Activated CD4-positive, CD25-positive, alpha-beta regulatory T cell (primary cell): ENCODE results near the gene SARDH.
"Not testable (repeated sequence)": the region's sequence is repeated elsewhere in the genome, so short reads cannot be mapped to it uniquely, and the experiment has no call there.

ENCODE experiments used
- DNase-seq, 4 experiments: peaks; one replicate each; lab custom pipeline; 2025; lab: John Stamatoyannopoulos, UW

SARDH gene

DNA sequence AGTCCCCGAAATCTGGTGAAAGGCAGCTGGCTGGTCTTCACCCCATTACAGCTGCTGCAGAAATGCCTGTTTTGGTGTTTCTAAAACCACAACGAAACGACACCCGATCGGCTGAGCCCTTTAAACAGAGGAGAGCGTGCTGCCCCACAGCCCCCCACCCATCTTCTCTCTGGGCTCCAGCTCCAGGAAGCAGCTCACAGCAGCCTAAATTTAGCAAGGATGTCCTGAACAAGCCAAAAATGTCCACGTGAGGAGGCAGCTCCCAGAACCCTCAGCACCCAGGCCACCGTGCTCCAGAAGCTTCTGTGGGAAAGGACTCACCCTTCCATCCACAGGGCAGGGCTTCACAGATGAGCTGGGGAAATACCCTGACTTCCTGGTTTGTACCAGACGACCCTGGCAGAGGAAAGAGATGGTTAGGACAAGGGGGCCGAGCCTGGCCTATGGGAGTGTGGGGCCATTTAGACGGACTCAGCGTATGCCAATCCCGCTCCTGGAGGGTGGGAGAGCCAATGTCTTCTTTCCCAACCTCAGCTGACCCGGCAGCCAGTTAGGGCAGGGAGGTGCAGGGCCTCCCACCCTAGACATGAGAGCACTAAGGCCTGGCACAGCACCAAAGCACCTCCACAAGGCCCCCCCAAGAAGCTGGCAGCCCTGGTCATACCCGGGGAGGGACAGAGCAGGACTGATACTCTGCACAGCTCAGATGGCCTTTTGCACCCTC, 39.1 kb upstream of the SARDH start:
- DNase-seq, result no peak

DNA sequence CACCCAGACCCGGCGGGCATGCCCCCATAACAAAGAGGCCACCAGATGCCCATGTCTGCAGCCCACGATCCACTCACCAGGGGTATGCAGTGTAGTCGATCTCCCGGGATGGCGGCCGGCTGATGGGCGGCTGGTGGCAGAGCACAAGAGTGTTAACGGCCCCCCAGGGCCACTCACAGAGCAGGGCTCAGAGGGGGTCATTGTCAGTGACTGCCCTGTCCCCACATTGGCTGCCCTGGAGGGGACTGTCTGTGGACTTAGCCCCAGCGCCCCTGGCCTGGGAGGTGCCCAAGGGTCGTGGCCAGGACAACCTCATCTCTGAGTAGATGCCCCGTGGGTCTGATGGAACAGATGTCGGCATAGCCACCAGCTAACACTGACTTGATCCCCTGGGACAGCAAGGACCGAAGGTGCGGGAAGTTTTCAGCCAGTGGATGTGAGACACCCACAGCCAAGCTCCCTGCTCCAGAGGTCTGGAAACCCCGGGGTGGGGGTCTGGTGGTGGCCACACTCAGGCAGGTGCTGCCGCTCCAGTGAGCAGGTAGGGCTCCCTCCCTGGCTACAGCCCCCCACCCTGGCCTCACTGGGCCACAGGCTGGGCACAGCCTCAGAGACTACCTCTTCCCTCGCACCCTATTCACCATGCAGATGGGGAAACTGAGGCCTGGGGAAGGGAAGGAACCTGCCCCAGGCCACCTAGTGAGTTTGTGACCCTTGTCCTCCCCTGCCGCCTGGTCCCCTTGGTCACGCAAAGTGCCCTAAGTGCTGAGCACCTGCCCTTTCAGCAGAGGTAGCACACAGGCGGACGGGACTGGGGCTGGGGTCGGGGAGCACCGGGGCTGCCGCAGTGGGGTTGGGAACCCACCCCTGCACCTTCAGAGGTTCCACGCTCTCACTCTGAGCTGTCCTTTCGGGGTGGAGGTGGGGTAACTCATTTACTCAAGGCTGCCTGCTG, 38.1 kb upstream of the SARDH start:
- no peak for DNase-seq

DNA sequence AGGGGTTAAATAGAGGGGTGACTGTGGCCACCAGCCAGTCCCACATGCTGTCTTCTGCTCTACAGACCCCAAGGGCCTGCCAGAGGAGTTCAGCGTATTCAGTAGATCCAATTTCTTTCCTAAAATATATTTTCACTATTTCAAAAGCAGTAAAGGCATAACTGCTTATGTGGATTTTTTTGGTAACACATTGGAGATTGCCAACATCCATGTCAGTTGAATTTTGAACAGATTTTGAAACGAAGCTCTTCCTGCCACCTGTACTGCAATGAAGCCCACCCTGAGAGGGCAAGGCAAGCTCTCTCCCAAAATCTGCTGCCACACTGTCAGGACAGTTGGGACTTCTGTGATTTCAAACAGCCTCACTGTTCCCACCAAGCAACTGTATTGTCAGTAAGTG, 37.1 kb upstream of the SARDH start:
- no peak for DNase-seq

DNA sequence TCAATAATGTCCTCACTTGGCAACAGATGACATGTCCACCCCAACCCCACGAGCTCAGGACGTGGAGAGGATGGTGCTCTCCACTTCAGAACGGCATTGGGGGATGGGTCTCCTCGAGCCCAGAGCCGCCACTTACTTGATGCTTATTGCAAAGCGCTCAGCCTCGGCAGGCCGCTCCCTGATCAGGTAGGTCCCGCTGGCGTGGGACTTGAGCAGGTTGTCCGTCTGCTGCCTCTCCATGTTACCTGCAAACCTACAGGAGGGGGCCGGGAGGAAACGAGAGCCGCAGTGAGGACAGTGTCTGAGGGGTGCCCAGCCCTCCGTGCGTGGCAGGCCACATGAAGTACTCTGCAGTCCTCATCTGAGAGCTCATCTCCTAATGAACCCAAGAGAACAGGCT, 36.6 kb upstream of the SARDH start:
- no peak for DNase-seq

DNA sequence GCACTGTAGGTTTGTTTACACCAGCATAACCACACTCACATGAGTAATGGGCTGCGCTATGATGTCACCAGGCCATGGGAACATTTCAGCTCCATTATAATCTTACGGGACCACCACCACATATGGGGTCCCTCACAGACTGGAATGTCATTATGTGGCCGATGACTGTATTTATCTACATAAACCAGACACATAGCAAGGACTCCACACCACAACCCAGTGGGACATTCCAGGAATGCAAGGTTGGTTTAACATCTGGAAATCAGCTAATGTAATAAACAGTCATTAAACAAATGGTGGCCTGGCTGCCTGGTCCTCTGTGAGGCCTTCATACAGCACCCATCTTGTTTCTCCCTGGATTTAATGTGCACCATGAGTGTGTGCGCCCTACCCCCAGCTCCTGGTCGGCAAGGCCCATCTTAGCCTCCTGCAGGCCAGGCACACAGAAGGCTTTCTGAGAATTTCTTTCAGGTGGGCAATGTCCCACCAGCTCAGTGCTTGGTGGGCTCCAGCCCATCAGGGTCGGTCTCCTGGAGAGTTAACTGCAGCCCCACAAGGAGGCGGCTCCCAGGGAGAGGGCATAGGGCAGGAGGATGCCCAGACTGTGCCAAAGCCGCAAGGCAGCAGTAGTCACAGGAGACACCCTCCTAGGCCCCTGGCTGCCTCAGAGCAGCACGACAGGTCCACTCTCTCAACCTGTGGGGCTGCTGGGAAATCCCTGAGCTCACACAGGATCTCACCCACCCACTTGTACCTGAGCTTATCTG, 35.9 kb upstream of the SARDH start:
- no peak for DNase-seq

DNA sequence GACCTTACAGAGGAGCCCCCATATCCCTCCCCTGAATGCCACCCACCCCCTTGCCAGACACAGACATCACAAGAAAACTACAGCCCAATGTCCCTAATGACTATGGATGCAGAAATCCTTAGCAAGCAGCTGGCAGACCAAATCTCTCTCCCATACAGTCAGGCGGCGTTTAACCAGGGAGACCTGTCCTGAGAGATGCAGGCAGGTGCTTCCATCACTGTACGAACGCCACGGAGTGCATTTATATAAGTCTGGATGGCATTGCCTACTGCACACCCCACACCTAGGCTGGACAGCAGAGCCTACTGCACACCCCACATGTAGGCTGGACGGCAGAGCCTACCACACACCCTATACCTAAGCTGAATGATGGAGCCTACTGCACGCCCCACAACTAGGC, 34.4 kb upstream of the SARDH start:
- DNase-seq, result no peak

DNA sequence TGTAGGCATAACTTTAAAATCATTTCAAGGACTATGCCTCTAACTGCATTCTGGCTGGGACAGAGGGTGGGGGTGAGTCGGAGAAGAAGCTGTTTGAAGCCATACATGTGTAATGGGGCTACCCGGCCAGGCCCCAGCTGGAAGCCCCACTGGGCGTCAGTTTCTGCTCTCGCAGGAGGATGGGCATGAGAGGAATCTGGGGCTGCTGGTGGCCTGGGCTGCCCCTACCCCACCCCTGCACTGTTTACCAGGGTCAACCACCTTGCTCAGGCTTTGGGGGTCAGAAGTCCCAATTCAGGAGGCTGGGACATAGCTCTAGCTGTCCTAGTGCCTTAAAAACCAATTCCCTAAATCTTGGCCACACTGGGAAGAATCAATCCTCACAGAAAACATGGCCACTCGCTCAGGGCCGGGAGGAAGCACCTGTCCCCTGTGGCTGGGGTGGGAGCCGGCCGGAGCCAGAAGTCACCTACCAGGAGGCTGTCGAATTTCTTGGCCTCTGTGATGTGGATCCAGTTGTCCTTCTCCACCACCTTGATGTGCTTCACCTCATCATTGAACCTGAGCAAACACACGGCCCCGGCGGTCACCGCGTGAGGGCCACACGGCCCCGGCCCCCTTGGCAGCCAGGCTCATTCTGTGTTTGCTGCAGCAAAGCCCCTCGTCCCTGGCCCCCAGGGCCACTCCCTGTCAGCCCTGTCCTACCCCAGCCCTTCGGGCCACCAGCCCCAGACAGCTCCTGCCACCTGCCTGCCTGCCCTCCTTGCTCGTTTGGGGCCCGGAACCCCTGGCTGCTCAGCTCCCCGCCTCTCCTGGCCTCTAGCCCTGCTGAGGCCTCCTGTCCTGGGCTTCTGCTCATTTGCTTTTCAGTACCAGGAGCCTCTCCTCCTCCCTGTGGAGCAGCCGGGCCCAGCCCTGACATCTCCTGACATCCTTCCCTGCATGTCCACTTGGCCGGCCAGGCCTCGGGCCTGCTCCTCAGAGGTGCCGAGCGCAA, 33.6 kb upstream of the SARDH start:
- DNase-seq, result no peak

DNA sequence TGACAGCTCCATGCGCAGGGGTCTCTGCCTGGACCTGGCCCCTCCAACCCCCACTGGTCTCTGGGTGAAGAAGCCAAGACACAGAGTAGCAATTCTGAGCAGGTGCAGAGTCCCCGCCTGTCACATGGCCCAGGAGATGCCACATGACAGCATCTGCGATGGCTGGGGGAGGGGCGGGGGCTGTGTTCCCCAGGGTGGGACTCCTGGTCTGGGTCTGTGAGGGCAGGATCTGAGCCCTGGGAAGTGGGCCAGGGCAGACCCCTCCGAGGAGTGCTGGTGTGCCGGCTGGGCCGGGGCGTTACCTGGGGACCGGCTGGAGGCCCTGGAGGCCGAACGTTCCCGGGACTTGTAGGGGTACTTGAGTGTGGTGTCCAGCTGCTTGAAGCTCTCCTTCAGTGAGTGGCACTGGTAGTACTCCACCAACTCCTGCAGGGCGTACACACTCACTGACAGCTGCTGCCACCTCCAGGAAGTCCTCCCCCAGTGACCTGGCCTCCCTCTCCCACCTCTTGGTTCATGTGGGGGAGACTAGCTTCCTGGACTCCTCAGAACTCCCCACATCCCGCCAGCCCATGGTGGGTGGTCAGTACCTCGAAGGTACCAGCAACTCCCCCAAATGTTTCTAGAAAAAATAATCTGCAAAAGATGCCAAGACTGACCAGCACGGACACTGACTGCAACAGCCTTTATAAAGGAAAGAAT, 32.1 kb upstream of the SARDH start:
- DNase-seq, result no peak

DNA sequence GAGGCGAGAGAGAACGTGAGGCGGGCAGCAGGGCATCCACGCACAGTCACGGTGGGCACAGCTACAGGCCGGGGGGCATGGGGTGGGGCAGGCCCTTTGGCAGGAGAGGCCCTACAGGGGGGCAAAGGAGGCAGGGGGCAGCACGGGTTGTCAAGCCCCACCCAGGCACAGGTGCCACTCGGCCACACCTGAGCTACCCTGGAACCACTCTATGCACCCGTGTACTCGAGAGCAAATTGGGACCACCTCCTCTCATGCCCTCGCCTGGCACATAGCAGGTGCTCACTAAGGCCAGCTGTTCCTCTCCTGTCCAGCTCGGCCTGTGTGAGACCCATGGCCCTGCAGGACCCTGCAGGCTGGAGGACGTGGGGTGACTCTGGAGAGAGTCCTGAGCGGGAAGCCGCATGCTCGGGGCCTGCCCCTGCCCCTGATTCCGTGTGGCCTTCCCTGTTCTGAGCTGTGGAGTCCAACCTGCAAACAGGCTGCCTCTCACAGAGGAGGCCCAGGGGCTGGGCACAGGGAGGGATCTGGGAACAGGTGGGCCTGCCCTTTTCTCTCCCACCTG, 31.4 kb upstream of the SARDH start:
- DNase-seq, result no peak

DNA sequence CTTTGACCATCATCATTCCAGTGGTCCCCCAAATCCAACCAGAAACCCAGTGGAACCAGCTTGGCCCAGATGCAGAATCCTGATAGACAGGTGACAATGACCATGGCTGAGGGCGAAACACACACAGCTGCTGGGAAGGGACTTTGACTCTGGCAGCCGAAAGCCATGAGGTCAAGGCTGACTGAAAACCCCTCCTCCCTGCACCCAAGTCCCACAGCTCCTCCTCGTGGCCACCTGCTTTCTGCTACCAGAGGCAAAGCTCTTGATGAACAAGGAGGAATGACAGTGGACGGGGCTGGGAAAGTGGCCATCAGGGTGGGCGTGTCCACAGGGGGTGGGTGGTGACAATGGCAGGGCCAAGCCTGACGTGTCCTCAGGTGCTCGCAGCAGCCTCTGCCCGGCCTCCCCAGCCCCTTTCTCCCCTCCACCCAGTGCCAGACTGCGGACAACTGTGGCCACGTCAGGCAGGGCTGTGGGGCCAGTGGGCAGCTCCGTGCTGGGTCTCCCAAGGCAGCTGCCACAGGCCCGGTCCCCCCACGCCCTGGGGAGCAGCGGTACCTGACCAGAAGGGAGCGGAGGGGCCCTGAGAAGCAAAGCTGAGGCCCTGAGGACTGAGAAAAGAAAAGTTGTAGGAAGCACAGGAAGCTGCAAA, 30.8 kb upstream of the SARDH start:
- DNase-seq, result no peak

DNA sequence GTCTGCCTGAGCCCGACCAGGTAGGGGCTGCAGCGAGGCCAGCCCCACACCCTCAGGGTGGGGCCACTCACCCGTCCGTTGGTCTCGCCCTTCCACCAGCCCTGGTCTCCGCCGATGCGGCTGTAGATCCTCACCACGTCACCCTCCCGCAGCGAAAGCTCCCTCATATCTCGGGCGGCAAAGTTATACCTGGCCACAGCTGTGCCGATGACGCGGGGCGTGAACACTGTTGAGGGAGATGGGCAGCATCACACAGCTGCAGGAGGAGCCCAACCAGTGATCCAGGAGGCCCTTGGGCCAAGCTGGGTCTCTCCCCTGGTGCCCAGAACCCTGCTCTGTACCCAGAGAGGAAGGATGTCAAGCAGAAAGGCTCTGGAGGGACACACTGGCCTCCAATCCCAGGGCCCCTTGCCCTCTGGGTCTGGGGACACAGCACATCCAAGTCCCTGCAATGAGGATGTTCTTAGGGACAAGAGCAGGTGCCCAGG, 30.3 kb upstream of the SARDH start:
- DNase-seq, result no peak

DNA sequence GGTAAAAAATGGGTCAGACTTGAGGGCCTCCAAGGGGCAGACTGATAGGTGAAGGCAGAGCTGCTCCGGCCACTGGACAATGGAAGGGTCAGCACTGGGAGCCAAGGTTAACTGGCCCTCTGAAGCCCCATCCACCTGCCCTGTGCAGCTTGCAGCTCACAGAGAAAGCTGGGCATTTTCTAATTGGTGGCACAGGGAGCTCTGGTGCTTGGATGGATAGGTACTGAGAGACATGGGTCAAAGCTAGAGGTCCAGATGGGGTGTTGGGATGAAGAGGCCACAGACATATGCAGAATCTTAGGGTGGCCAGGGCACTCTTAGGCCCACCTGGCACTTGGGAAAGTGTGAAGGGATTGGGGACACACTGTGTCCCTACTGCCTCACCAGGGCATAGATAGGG, 29.5 kb upstream of the SARDH start:
- no peak for DNase-seq

DNA sequence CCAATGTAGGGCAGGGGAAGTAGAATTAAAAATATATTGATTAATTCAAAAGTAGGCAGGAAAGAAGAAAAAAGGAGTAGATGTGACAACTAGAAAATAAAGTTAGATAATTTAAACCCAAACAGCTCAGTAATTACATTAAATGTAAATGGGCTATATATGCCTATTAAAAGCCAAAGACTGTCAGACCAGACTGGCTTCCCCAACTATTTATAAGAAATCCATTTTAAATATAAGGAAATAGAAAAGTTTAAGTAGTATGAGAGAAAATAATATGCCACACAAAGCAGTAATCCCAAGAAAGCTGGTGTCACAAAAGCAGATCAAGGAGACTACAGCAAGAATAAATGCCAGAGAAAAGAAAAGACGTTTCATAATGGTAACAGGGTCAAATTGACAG, 28.9 kb upstream of the SARDH start:
- DNase-seq, result no peak

DNA sequence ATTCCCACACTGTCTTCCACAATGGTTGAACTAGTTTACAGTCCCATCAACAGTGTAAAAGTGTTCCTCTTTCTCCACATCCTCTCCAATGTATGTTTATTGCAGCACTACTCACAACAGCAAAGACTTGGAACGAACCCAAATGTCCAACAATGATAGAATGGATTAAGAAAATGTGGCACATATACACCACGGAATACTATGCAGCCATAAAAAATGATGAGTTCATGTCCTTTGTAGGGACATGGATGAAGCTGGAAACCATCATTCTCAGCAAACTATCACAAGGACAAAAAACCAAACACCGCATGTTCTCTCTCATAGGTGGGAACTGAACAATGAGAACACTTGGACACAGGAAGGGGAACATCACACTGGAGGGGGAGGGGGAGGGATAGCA, 28.1 kb upstream of the SARDH start:
- not testable (repeated sequence) for DNase-seq

DNA sequence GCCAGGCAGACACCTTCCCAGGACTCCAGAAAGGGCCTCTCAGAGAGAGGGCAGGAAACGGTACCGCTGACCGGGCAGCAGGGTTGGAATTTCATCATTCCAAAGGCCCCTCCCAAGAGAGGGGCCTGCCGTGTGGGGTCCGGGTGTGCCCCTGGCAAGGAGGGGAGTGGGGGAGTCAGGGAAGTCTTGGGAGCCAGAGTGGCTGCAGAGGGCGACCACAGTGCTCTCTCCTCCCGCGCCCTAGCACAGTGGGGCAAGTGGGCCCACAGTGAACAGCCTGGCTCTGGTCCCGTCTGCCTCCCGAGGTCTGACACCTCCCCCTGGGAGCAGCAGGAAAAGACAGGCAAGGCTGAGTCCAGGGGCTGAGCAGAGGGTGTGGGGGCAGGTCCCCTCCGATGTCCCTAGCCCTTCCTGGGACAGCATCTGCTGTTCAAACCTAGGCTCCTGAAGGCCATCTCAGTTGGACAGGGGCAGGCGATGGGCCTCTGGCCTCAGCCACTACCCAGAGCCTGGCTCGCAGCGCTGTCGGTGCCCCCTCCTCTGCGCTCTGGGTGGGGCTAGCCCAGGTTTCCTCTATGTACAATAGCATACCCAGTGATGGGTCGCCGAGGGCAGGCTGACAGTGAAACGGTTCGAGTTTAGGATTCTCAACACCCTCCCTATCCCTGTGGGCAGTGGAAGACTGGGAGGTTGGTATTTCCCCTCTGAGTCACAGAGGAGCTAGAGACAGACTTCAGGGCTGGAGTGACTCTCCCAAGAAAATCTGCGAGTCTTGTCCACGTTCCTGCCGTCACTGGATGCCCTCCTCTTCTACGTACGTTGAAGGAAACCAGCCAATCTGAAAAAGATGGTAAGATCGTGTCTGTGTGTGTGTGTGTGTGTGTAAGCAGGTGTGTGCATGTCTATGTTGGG, 25.4 kb upstream of the SARDH start:
- no peak for DNase-seq

DNA sequence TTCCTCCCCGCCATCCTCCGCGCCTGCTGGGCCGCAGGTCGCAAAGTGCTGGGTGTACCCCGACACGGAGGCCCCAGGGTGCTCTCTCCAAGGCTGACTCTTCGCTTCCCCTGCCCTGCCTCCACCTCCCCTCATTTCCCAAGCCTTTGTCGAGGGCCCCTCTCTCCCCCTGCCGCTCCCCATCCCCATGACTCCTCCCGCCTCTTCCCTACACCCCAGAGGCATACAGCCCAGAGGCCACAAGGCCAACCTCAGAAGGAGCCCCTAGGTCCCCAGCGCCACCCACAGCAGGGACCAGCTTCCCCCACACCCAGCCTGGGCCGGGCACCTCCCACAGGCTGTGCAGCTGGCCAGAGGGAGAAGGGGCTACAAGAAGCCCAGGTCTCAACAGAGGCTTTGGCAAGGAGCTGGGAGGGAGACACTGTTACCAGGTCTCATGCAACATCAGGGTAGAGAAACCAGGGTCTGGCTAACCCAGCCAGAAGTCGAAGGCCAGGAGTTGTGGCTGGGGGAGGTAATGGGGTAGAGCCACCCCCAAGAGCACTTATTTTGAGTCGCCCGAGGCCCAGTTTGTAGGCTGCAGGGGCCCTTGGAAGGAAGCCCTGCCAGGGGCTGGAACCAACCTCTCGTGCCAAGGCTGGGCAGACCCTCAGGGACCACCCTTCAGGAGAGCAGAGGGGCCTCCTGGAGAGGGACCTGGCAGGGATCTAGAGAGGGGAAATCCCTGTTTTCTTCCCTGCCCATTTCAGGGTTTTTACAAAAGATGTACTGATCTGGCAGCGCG, 24.5 kb upstream of the SARDH start:
- no peak for DNase-seq

DNA sequence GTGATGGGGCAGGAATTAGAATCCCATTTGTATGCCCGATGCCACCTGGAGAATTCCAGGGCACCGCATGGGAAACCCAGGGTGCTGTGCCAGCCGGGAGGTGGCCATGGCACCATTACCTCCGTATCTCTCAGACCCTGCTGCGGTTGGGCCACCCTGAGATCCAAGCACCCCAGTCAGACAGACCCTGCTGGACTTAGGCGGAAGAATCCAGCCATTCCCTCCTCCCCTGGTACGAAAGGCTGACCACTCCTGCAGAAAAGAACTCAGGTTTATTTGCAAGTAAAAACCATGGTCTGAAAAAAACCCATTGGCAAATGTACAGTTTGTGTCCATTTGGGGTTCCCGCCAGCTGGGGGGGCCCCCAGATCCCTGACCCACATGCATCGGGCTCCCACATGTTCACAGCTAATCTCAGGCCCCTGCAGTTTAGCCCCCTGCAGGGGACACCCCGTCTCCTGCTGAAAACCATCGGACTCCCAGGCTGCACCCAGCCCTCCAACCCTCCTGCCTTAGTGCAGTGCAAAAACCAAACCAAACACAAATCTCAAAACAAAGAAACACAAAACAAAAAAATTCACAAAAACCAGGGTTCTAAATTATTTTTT, 23.6 kb upstream of the SARDH start:
- DNase-seq, result no peak
